ENCODE results near the gene B4GALT6.

Gene B4GALT6

GRCh38 chr18:31596081-31596872 is 88.1 kb downstream of the B4GALT6 start:
- no peak for DNase-seq (ENCODE audit: low read depth, low spot score)

- DNase-seq (ENCODE audit: low read depth, low spot score): no peak
Observed at GRCh38 chr18:31595121-31595771, 89.1 kb downstream of the B4GALT6 start.

GRCh38 chr18:31592506-31593157 is 91.7 kb downstream of the B4GALT6 start:
- DNase-seq (ENCODE audit: low read depth, low spot score): no peak

- DNase-seq (ENCODE audit: low read depth, low spot score): no peak
Observed at GRCh38 chr18:31591628-31592027, 92.8 kb downstream of the B4GALT6 start, which contains the start of gene TTR. TSS of gene TTR (plus strand) at chr18:31591877. CDS start at chr18:31591903, 26 bp downstream.

GRCh38 chr18:31591113-31591512 is 93.3 kb downstream of the B4GALT6 start:
- no peak for DNase-seq (ENCODE audit: low read depth, low spot score)

- DNase-seq (ENCODE audit: low read depth, low spot score): no peak
Observed at GRCh38 chr18:31590570-31590969, 93.8 kb downstream of the B4GALT6 start.

GRCh38 chr18:31587529-31587928 is 96.9 kb downstream of the B4GALT6 start:
- DNase-seq (ENCODE audit: low read depth, low spot score): no peak

- DNase-seq (ENCODE audit: low read depth, low spot score): no peak
Observed at GRCh38 chr18:31586616-31587015, 97.8 kb downstream of the B4GALT6 start.

GRCh38 chr18:31585991-31586390 is 98.4 kb downstream of the B4GALT6 start:
- DNase-seq (ENCODE audit: low read depth, low spot score): no peak

- DNase-seq (ENCODE audit: low read depth, low spot score): no peak
Observed at GRCh38 chr18:31583185-31583854, 101.1 kb downstream of the B4GALT6 start.

GRCh38 chr18:31581498-31582197 is 102.7 kb downstream of the B4GALT6 start:
- no peak for DNase-seq (ENCODE audit: low read depth, low spot score)

GRCh38 chr18:31579375-31579774 is 105.0 kb downstream of the B4GALT6 start:
- no peak for DNase-seq (ENCODE audit: low read depth, low spot score)

GRCh38 chr18:31578126-31578525 is 106.3 kb downstream of the B4GALT6 start:
- no peak for DNase-seq (ENCODE audit: low read depth, low spot score)

- no peak for DNase-seq (ENCODE audit: low read depth, low spot score)
Observed at GRCh38 chr18:31577195-31577594, 107.2 kb downstream of the B4GALT6 start.

- DNase-seq (ENCODE audit: low read depth, low spot score): no peak
Observed at GRCh38 chr18:31576670-31577069, 107.7 kb downstream of the B4GALT6 start.

GRCh38 chr18:31575515-31576257 is 108.7 kb downstream of the B4GALT6 start:
- no peak for DNase-seq (ENCODE audit: low read depth, low spot score)

GRCh38 chr18:31574359-31574758 is 110.0 kb downstream of the B4GALT6 start:
- no peak for DNase-seq (ENCODE audit: low read depth, low spot score)

Measured in activated CD4-positive, CD25-positive, alpha-beta regulatory T cell treated with anti-CD3 and anti-CD28 coated beads, Interleukin-2, amount 50 U/mL, for 16 hours (primary cell).